GM23338 (cell line): ENCODE measurements around the gene RNF166. TPM values are rescaled to one million over a fixed set of nuclear protein-coding genes. Genes with fewer than 3 reads are reported as not detected.

ENCODE experiments used
- ATAC-seq: fragments of 200-7000 bp; cut with Tn5 transposase; 3 replicates; pipeline ENCODE4 v1.9.1; 2020
- DNase-seq: peaks from one replicate; pipeline ENCODE4 v3.0.0-alpha.2; 2015; ENCODE audit warnings: low spot score
- H2AFZ ChIP-seq: fragments of 200-600 bp; sonication (generic); 2 replicates; pipeline ENCODE4 v1.8.0; 2016; ENCODE audit warnings: antibody characterized with exemption, mild to moderate bottlenecking, moderate library complexity
- H3F3A ChIP-seq: fragments of 200-600 bp; sonication (generic); replicated peaks from 2 replicates; pipeline ENCODE4 v1.8.0; 2017; ENCODE audit warnings: antibody characterized with exemption, mixed run types, low read depth
- H3K27ac ChIP-seq: fragments of 200-600 bp; sonication (generic); 2 replicates; pipeline ENCODE4 v1.6.1; 2016; ENCODE audit warnings: low read depth
- H3K27me3 ChIP-seq: fragments of 200-600 bp; sonication (generic); 2 replicates; pipeline ENCODE4 v1.8.0; 2016; ENCODE audit warnings: mild to moderate bottlenecking, mixed run types, moderate library complexity; ENCODE audit not compliant: insufficient read depth
- H3K36me3 ChIP-seq: fragments of 200-600 bp; sonication (generic); 2 replicates; pipeline ENCODE4 v1.8.0; 2016; ENCODE audit warnings: mild to moderate bottlenecking; ENCODE audit not compliant: insufficient read depth
- H3K4me1 ChIP-seq: fragments of 200-600 bp; sonication (generic); 2 replicates; pipeline ENCODE4 v1.8.0; 2016; ENCODE audit warnings: mild to moderate bottlenecking, moderate library complexity; ENCODE audit not compliant: insufficient read depth
- H3K4me2 ChIP-seq: fragments of 200-600 bp; sonication (generic); 2 replicates; pipeline ENCODE4 v1.7.1; 2017; ENCODE audit warnings: mixed run types
- H3K4me3 ChIP-seq: fragments of 200-600 bp; sonication (generic); 2 replicates; pipeline ENCODE4 v1.6.1; 2016; ENCODE audit warnings: mixed run types
- H3K79me2 ChIP-seq: fragments of 200-600 bp; sonication (generic); replicated peaks from 2 replicates; pipeline ENCODE4 v1.8.0; 2017; ENCODE audit warnings: mild to moderate bottlenecking; ENCODE audit not compliant: insufficient read depth
- H3K9me2 ChIP-seq: fragments of 200-600 bp; sonication (generic); 2 replicates; pipeline ENCODE4 v1.8.0; 2017; ENCODE audit not compliant: insufficient read depth
- H4K20me1 ChIP-seq: fragments of 200-600 bp; sonication (generic); replicated peaks from 2 replicates; pipeline ENCODE4 v1.8.0; 2017; ENCODE audit warnings: mild to moderate bottlenecking; ENCODE audit not compliant: insufficient read depth
- H3K27ac Mint-ChIP-seq: 2 replicates; pipeline ENCODE4 v1.8.0; 2020; ENCODE audit warnings: inconsistent platforms, mild to moderate bottlenecking, moderate library complexity, mixed read lengths
- H3K27me3 Mint-ChIP-seq: 3 replicates; pipeline ENCODE4 v1.8.0; 2022; ENCODE audit warnings: low read depth, mild to moderate bottlenecking, moderate library complexity, mixed read lengths, inconsistent platforms; ENCODE audit not compliant: insufficient read depth, poor library complexity
- H3K36me3 Mint-ChIP-seq: 3 replicates; pipeline ENCODE4 v1.8.0; 2021; ENCODE audit warnings: low read depth, mild to moderate bottlenecking, inconsistent platforms, moderate library complexity, mixed read lengths
- H3K4me1 Mint-ChIP-seq: 3 replicates; pipeline ENCODE4 v1.8.0; 2020; ENCODE audit warnings: mild to moderate bottlenecking, inconsistent platforms, mixed read lengths
- H3K4me3 Mint-ChIP-seq: 3 replicates; pipeline ENCODE4 v1.8.0; 2021; ENCODE audit warnings: moderate library complexity, mild to moderate bottlenecking, inconsistent platforms, mixed read lengths
- H3K9me3 Mint-ChIP-seq: 3 replicates; pipeline ENCODE4 v1.8.0; 2020; ENCODE audit warnings: moderate library complexity, mild to moderate bottlenecking, inconsistent platforms, mixed read lengths
- EZH2 ChIP-seq: fragments of 200-600 bp; sonication (generic); IDR thresholded peaks from one replicate; pipeline ENCODE4 v1.8.0; 2017; ENCODE audit warnings: antibody characterized with exemption, mild to moderate bottlenecking, low read depth; ENCODE audit not compliant: unreplicated experiment
- JUNB ChIP-seq: IDR thresholded peaks from one replicate; pipeline ENCODE4 v1.6.1; 2016; ENCODE audit warnings: antibody characterized with exemption; ENCODE audit not compliant: unreplicated experiment
- polyA plus RNA-seq: library from polyadenylated mRNA; unstranded; fragments of >200 nt; fragmentation: Nextera tagmentation; extraction: Ambion mirVana; gene quantifications from 2 replicates; pipeline ENCODE4 v1.2.1, GENCODE V29; 2016
- total RNA-seq: library from RNA; depleted of rRNA; stranded (reverse); fragments of >200 nt; shearing (Covaris generic); gene quantifications from 2 replicates; pipeline ENCODE4 v1.2.3, GENCODE V29; 2014
- TF ChIP-seq, protein P1 (sequence below): fragments of 250-450 bp; sonication (Bioruptor Pico); IDR thresholded peaks from 2 replicates; pipeline ENCODE4 v1.5.0; 2020; ENCODE audit warnings: mild to moderate bottlenecking, moderate library complexity
- TF ChIP-seq, protein P2 (sequence below), 2 experiments: fragments of 200-600 bp in 1 of 2; sonication (generic) in 1 of 2; conservative IDR thresholded peaks; 2 replicates each; pipeline versions ENCODE4 v1.5.1 to v1.6.1; 2016 to 2017; ENCODE audit warnings: antibody characterized with exemption in 2 of 2, low read depth in 2 of 2, mild to moderate bottlenecking in 2 of 2, moderate library complexity in 1 of 2

RNF166 gene
- total and polyA plus RNA-seq, 2 experiments from 2014 or later, result 24.9 to 43.4 TPM

DNA sequence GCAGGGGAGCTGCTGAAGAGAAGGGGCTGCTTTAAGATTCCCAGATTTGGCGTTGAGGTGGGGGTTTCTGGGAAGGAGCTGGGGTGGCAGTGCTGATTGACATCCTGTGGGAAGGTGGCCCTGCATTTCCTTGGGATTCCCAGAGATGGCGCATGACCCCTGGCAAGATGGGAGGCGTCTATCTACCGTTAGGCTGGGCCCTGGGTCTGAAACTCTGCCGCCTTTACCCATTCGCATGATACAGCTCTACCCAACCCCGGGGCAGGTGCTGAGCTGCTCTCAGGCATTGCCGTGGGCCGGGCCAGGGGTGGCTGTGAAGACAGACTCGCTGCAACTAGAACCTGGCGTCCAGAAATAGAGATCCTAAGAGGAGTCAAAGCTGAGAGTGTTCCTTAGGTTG, 33.4 kb downstream of the RNF166 start:
- H3K27me3 ChIP-seq, result no peaks in the 10 kb centered on the region
- no peaks in the 10 kb centered on the region; the same call in 1 of the 2 replicates for H3K36me3 ChIP-seq
- H3K27ac Mint-ChIP-seq, result no peak overlapping the region
- peaks cover 5% of the 10 kb centered on the region; the same call in 1 of the 2 replicates for H3K4me1 ChIP-seq
- peak; percentile 98 for ATAC-seq
- H3F3A ChIP-seq, result 0 out of 2 replicates have a peak, but pooled peaks cover 11% of the 10 kb centered on the region
- peaks cover 10% of the 10 kb centered on the region for H3K36me3 Mint-ChIP-seq
- DNase-seq, result peak; percentile 93
- no peak overlapping the region for H3K27ac ChIP-seq
- H3K79me2 ChIP-seq, result no peaks in the 10 kb centered on the region
- TF ChIP-seq, protein P1, sequence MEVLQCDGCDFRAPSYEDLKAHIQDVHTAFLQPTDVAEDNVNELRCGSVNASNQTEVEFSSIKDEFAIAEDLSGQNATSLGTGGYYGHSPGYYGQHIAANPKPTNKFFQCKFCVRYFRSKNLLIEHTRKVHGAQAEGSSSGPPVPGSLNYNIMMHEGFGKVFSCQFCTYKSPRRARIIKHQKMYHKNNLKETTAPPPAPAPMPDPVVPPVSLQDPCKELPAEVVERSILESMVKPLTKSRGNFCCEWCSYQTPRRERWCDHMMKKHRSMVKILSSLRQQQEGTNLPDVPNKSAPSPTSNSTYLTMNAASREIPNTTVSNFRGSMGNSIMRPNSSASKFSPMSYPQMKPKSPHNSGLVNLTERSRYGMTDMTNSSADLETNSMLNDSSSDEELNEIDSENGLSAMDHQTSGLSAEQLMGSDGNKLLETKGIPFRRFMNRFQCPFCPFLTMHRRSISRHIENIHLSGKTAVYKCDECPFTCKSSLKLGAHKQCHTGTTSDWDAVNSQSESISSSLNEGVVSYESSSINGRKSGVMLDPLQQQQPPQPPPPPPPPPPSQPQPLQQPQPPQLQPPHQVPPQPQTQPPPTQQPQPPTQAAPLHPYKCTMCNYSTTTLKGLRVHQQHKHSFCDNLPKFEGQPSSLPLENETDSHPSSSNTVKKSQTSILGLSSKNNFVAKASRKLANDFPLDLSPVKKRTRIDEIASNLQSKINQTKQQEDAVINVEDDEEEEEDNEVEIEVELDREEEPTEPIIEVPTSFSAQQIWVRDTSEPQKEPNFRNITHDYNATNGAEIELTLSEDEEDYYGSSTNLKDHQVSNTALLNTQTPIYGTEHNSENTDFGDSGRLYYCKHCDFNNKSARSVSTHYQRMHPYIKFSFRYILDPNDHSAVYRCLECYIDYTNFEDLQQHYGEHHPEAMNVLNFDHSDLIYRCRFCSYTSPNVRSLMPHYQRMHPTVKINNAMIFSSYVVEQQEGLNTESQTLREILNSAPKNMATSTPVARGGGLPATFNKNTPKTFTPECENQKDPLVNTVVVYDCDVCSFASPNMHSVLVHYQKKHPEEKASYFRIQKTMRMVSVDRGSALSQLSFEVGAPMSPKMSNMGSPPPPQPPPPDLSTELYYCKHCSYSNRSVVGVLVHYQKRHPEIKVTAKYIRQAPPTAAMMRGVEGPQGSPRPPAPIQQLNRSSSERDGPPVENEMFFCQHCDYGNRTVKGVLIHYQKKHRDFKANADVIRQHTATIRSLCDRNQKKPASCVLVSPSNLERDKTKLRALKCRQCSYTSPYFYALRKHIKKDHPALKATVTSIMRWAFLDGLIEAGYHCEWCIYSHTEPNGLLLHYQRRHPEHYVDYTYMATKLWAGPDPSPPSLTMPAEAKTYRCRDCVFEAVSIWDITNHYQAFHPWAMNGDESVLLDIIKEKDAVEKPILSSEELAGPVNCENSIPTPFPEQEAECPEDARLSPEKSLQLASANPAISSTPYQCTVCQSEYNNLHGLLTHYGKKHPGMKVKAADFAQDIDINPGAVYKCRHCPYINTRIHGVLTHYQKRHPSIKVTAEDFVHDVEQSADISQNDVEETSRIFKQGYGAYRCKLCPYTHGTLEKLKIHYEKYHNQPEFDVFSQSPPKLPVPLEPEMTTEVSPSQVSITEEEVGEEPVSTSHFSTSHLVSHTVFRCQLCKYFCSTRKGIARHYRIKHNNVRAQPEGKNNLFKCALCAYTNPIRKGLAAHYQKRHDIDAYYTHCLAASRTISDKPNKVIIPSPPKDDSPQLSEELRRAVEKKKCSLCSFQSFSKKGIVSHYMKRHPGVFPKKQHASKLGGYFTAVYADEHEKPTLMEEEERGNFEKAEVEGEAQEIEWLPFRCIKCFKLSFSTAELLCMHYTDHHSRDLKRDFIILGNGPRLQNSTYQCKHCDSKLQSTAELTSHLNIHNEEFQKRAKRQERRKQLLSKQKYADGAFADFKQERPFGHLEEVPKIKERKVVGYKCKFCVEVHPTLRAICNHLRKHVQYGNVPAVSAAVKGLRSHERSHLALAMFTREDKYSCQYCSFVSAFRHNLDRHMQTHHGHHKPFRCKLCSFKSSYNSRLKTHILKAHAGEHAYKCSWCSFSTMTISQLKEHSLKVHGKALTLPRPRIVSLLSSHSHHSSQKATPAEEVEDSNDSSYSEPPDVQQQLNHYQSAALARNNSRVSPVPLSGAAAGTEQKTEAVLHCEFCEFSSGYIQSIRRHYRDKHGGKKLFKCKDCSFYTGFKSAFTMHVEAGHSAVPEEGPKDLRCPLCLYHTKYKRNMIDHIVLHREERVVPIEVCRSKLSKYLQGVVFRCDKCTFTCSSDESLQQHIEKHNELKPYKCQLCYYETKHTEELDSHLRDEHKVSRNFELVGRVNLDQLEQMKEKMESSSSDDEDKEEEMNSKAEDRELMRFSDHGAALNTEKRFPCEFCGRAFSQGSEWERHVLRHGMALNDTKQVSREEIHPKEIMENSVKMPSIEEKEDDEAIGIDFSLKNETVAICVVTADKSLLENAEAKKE (CRISPR knock-in tag), result no peak
- TF ChIP-seq, protein P2, sequence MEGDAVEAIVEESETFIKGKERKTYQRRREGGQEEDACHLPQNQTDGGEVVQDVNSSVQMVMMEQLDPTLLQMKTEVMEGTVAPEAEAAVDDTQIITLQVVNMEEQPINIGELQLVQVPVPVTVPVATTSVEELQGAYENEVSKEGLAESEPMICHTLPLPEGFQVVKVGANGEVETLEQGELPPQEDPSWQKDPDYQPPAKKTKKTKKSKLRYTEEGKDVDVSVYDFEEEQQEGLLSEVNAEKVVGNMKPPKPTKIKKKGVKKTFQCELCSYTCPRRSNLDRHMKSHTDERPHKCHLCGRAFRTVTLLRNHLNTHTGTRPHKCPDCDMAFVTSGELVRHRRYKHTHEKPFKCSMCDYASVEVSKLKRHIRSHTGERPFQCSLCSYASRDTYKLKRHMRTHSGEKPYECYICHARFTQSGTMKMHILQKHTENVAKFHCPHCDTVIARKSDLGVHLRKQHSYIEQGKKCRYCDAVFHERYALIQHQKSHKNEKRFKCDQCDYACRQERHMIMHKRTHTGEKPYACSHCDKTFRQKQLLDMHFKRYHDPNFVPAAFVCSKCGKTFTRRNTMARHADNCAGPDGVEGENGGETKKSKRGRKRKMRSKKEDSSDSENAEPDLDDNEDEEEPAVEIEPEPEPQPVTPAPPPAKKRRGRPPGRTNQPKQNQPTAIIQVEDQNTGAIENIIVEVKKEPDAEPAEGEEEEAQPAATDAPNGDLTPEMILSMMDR (conservative IDR thresholded peaks at IDR 0.05; ENCODE audit: low read depth in 2 of 2), result peak; percentile 56 to 75
- no peaks in the 10 kb centered on the region for H3K9me2 ChIP-seq
- H3K4me2 ChIP-seq, result peak overlapping the region; percentile 57; the same call in 1 of the 2 replicates
- peaks cover 10% of the 10 kb centered on the region for H3K9me3 Mint-ChIP-seq
- peaks cover 18% of the 10 kb centered on the region for H3K27me3 Mint-ChIP-seq
- H2AFZ ChIP-seq, result no peak overlapping the region
- H3K4me3 Mint-ChIP-seq, result no peak overlapping the region
- H3K4me3 ChIP-seq, result no peak overlapping the region
- H3K4me1 Mint-ChIP-seq, result peaks cover 6% of the 10 kb centered on the region; the same call in 2 of the 3 replicates
- no peaks in the 10 kb centered on the region; the same call in 1 of the 2 replicates for H4K20me1 ChIP-seq

DNA sequence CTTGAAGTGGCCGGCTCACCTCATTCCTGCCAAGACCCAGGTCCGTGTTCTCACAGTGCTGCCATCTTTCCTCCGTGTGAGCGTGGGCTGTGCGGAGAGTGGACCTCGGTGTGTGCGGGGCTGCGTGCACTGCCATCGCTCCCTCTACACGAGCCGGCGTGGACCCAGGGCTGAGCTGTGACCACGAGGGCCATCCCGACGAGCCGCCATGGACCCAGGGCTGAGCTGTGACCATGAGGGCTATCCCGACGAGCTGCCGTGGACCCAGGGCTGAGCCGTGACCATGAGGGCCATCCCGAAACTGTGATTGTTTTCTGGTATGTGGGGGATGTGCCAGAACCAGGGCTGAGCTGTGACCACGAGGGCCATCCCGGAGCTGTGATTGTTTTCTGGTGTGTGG, 34.4 kb downstream of the RNF166 start:
- no peak for ATAC-seq
- Histone ChIP-seq H4K20me1 (no peaks in the 10 kb centered on the region; the same call in 1 of the 2 replicates), H3F3A (0 out of 2 replicates have a peak, but pooled peaks cover 11% of the 10 kb centered on the region), H3K27ac (no peak overlapping the region), H3K4me2 (no peak overlapping the region), H3K4me1 (peaks cover 5% of the 10 kb centered on the region; the same call in 1 of the 2 replicates), H3K4me3 (no peak overlapping the region), H3K27me3 (no peaks in the 10 kb centered on the region), H3K36me3 (no peaks in the 10 kb centered on the region; the same call in 1 of the 2 replicates), H3K9me2 (no peaks in the 10 kb centered on the region), H2AFZ (no peak overlapping the region), H3K79me2 (no peaks in the 10 kb centered on the region)
- H3K27ac Mint-ChIP-seq, result no peak overlapping the region; the same call in 1 of the 2 replicates
- DNase-seq, result no peak
- H3K4me3 Mint-ChIP-seq, result no peak overlapping the region
- peaks cover 20% of the 10 kb centered on the region for H3K27me3 Mint-ChIP-seq
- H3K36me3 Mint-ChIP-seq, result peaks cover 16% of the 10 kb centered on the region
- H3K9me3 Mint-ChIP-seq, result peaks cover 14% of the 10 kb centered on the region
- H3K4me1 Mint-ChIP-seq, result peaks cover 6% of the 10 kb centered on the region; the same call in 2 of the 3 replicates
- TF ChIP-seq JUNB (no peak), EZH2 (no peak)
